Measurements from ENCODE around the gene ZBTB46. TPM values are rescaled to one million over a fixed set of nuclear protein-coding genes. Genes with fewer than 3 reads are reported as not detected.

The ZBTB46 gene
- total and polyA plus RNA-seq, 2 donors, result 3.7 to 5.8 TPM

- no peaks in the 10 kb centered on the region for H3K27me3 ChIP-seq (ENCODE audit: control insufficient read depth in 2 of 2, insufficient read depth in 1 of 2, low read length in 1 of 2)
- peaks cover 40 to 41% of the 10 kb centered on the region in 2 donors for H3K36me3 ChIP-seq (ENCODE audit: control insufficient read depth in 2 of 2, insufficient read depth in 2 of 2, low read length in 1 of 2)
Measured at GRCh38 chr20:63705232-63706026, 125.6 kb downstream of the ZBTB46 start.

GRCh38 chr20:63704749-63705117 is 126.3 kb downstream of the ZBTB46 start:
- WGBS, result 88% methylated on average over 6 of the region's 6 CpGs
- Histone ChIP-seq H3K4me1 (ENCODE audit: control insufficient read depth in 2 of 2, insufficient read depth in 2 of 2, low read length in 2 of 2) (peaks cover 17 to 25% of the 10 kb centered on the region in 2 donors), H3K36me3 (ENCODE audit: control insufficient read depth in 2 of 2, insufficient read depth in 2 of 2, low read length in 1 of 2) (peaks cover 40 to 42% of the 10 kb centered on the region in 2 donors), H3K4me3 (ENCODE audit: low read length in 2 of 2) (no peak overlapping the region), H3K9me3 (ENCODE audit: control insufficient read depth in 2 of 2, insufficient read depth in 1 of 2, low read length in 1 of 2) (no peaks in the 10 kb centered on the region), H3K27ac (ENCODE audit: low read depth in 1 of 2, low read length in 1 of 2) (no peak overlapping the region), H3K27me3 (ENCODE audit: control insufficient read depth in 2 of 2, insufficient read depth in 1 of 2, low read length in 1 of 2) (no peaks in the 10 kb centered on the region)
- no peak for DNase-seq (ENCODE audit: low read depth in 6 of 9, low spot score in 9 of 9)

More at GRCh38 chr20:63705232-63706026, 125.6 kb downstream of the ZBTB46 start:
- no peak for DNase-seq (ENCODE audit: low read depth in 6 of 9, low spot score in 9 of 9)
- no peak overlapping the region for H3K27ac ChIP-seq (ENCODE audit: low read depth in 1 of 2, low read length in 1 of 2)
- 97% methylated on average over 8 of the region's 8 CpGs for WGBS
- H3K9me3 ChIP-seq (ENCODE audit: control insufficient read depth in 2 of 2, insufficient read depth in 1 of 2, low read length in 1 of 2), result no peaks in the 10 kb centered on the region
- H3K4me3 ChIP-seq (ENCODE audit: low read length in 2 of 2), result no peak overlapping the region
- peaks cover 20 to 25% of the 10 kb centered on the region in 2 donors for H3K4me1 ChIP-seq (ENCODE audit: control insufficient read depth in 2 of 2, insufficient read depth in 2 of 2, low read length in 2 of 2)

DNA sequence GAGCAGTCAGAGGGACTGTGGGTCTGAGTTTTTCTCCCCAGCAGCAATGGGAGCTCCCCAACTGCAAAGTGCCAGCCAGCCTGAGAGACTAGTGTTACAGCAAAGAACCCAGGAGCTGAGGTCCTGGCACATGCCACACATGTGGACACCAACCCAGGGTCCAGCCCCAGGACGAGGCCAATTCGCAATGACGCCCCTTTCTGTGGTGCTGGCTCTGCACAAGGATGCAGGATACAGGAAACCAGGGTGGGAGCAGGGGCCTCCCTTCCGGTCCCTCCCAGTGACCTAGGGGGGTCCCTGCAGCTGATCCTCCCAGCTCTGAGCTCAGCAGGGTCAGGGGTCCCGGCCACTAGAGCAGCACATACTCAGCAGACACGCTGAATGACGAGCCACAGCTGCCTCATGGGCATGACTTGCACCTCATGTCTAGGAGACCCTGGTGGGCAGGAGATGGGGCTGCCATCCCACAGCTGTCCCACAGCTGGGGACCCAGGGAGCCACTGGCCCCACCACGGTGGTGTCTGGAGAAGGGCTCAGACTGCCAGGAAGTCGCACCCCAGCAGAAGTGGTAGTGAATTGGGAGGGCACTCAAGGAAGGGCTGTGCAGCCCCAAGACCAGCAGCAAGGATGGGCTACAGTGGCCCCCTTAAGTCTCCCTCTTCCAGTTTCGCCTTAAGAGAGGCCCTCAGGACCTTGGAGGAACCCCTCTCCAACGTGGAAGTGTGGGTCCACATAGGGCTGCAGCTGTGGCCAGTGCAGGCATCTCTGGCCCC is 126.9 kb downstream of the ZBTB46 start:
- no peak overlapping the region for H3K27ac ChIP-seq (ENCODE audit: low read depth in 1 of 2, low read length in 1 of 2)
- H3K4me1 ChIP-seq (ENCODE audit: control insufficient read depth in 2 of 2, insufficient read depth in 2 of 2, low read length in 2 of 2), result peaks cover 15 to 24% of the 10 kb centered on the region in 2 donors
- no peaks in the 10 kb centered on the region for H3K27me3 ChIP-seq (ENCODE audit: control insufficient read depth in 2 of 2, insufficient read depth in 1 of 2, low read length in 1 of 2)
- no peak overlapping the region for H3K4me3 ChIP-seq (ENCODE audit: low read length in 2 of 2)
- WGBS, result 96% methylated on average over 11 of the region's 11 CpGs
- no peak for DNase-seq (ENCODE audit: low read depth in 6 of 9, low spot score in 9 of 9)
- H3K36me3 ChIP-seq (ENCODE audit: control insufficient read depth in 2 of 2, insufficient read depth in 2 of 2, low read length in 1 of 2), result peaks cover 37 to 40% of the 10 kb centered on the region in 2 donors
- H3K9me3 ChIP-seq (ENCODE audit: control insufficient read depth in 2 of 2, insufficient read depth in 1 of 2, low read length in 1 of 2), result no peaks in the 10 kb centered on the region

- no peaks in the 10 kb centered on the region for H3K27me3 ChIP-seq (ENCODE audit: control insufficient read depth in 2 of 2, insufficient read depth in 1 of 2, low read length in 1 of 2)
- no peaks in the 10 kb centered on the region for H3K9me3 ChIP-seq (ENCODE audit: control insufficient read depth in 2 of 2, insufficient read depth in 1 of 2, low read length in 1 of 2)
- no peak for DNase-seq (ENCODE audit: low read depth in 6 of 9, low spot score in 9 of 9)
- H3K4me3 ChIP-seq (ENCODE audit: low read length in 2 of 2), result no peak overlapping the region
- peaks cover 37 to 40% of the 10 kb centered on the region in 2 donors for H3K36me3 ChIP-seq (ENCODE audit: control insufficient read depth in 2 of 2, insufficient read depth in 2 of 2, low read length in 1 of 2)
- no peak overlapping the region for H3K27ac ChIP-seq (ENCODE audit: low read depth in 1 of 2, low read length in 1 of 2)
- H3K4me1 ChIP-seq (ENCODE audit: control insufficient read depth in 2 of 2, insufficient read depth in 2 of 2, low read length in 2 of 2), result peaks cover 10 to 20% of the 10 kb centered on the region in 2 donors
- WGBS, result 95% methylated on average over 15 of the region's 15 CpGs
Measured at GRCh38 chr20:63703471-63703975, 127.5 kb downstream of the ZBTB46 start.

DNA sequence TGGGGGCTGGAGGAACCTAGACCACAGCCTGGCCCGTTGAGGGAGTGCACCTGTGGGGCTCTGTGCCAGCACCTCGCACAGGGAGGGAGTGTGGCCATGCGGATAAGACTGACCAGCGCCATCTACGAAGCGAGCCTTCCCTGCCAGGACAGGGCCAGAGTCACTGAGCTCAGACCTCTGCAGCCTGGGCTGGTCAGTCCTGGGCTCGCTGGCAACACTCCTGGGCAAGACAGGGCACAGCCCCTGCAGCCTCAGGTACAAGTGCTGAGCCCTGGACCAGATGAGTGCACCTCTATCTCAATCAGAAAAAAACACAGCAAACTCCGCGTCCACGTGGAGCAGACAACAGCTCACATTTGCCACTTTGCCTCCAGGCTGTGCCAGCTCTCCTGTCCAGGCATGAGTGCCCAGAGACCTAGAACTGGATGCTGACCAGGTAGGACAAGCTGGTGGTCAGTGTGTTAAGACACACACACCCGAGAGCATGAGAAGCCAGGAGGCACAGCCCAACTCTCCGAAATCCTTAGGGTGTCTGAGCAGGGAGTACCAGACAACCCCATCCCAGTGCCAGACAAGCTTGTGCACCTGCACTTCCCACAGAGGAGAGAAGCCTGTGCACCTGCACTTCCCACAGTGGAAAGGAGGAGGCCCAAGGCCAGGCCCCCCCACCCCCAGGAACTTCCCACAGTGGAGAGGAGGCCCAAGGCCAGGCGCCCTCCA is 128.2 kb downstream of the ZBTB46 start:
- Histone ChIP-seq H3K27ac (ENCODE audit: low read depth in 1 of 2, low read length in 1 of 2) (no peak overlapping the region), H3K4me3 (ENCODE audit: low read length in 2 of 2) (no peak overlapping the region), H3K27me3 (ENCODE audit: control insufficient read depth in 2 of 2, insufficient read depth in 1 of 2, low read length in 1 of 2) (no peaks in the 10 kb centered on the region), H3K4me1 (ENCODE audit: control insufficient read depth in 2 of 2, insufficient read depth in 2 of 2, low read length in 2 of 2) (peaks cover 8 to 19% of the 10 kb centered on the region in 2 donors), H3K9me3 (ENCODE audit: control insufficient read depth in 2 of 2, insufficient read depth in 1 of 2, low read length in 1 of 2) (no peaks in the 10 kb centered on the region), H3K36me3 (ENCODE audit: control insufficient read depth in 2 of 2, insufficient read depth in 2 of 2, low read length in 1 of 2) (peaks cover 42% of the 10 kb centered on the region in 2 donors)
- WGBS, result 92% methylated on average over 13 of the region's 13 CpGs
- DNase-seq (ENCODE audit: low read depth in 6 of 9, low spot score in 9 of 9), result no peak

- 98% methylated on average over 16 of the region's 16 CpGs for WGBS
- Histone ChIP-seq H3K4me1 (ENCODE audit: control insufficient read depth in 2 of 2, insufficient read depth in 2 of 2, low read length in 2 of 2) (peaks cover 10 to 25% of the 10 kb centered on the region in 2 donors), H3K9me3 (ENCODE audit: control insufficient read depth in 2 of 2, insufficient read depth in 1 of 2, low read length in 1 of 2) (no peaks in the 10 kb centered on the region), H3K27me3 (ENCODE audit: control insufficient read depth in 2 of 2, insufficient read depth in 1 of 2, low read length in 1 of 2) (peaks cover 0 to 3% of the 10 kb centered on the region in 2 donors), H3K27ac (ENCODE audit: low read depth in 1 of 2, low read length in 1 of 2) (no peak overlapping the region), H3K4me3 (ENCODE audit: low read length in 2 of 2) (no peak overlapping the region), H3K36me3 (ENCODE audit: control insufficient read depth in 2 of 2, insufficient read depth in 2 of 2, low read length in 1 of 2) (peaks cover 42% of the 10 kb centered on the region in 2 donors)
- DNase-seq (ENCODE audit: low read depth in 6 of 9, low spot score in 9 of 9), result no peak
Measured at GRCh38 chr20:63702036-63702665, 128.9 kb downstream of the ZBTB46 start.

DNA sequence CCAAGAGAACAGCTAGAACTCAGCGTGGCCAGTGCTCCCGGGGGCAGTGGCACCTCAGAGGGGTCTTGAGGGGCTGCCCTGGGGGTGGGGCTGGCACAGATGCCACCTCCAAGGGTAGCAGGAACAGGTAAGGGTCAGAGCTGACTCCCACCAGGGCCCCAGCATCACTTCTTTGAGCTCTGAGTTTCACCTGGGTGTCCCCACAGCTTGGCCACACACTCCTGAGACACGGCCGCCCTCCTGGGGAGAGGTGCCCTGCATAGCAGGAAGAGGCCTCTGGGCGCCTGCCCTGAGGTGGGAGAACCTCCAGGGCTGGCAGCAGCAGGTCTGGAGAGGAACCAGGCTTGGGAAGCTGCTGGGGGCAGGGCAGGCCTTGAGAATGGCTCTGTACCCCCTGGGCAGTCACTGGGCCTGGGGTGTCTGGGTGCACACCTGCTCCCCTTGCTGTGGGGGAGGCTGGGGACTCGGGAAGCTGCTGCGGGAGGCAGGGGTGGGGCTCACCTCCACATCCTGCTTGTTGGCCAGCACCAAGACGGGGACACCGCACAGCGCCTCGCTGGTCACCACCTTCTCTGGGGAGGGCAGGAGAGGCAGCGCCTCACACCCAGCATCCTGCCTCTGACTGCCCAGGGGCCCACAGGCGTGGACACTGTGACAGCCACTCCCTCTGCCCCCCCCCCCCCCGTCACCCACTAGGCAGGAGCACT is 129.6 kb downstream of the ZBTB46 start:
- peaks cover 42% of the 10 kb centered on the region in 2 donors for H3K36me3 ChIP-seq (ENCODE audit: control insufficient read depth in 2 of 2, insufficient read depth in 2 of 2, low read length in 1 of 2)
- no peak for DNase-seq (ENCODE audit: low read depth in 6 of 9, low spot score in 9 of 9)
- WGBS, result 95% methylated on average over 14 of the region's 14 CpGs
- H3K4me1 ChIP-seq (ENCODE audit: control insufficient read depth in 2 of 2, insufficient read depth in 2 of 2, low read length in 2 of 2), result peaks cover 11 to 28% of the 10 kb centered on the region in 2 donors
- H3K27me3 ChIP-seq (ENCODE audit: control insufficient read depth in 2 of 2, insufficient read depth in 1 of 2, low read length in 1 of 2), result peaks cover 0 to 5% of the 10 kb centered on the region in 2 donors
- H3K4me3 ChIP-seq (ENCODE audit: low read length in 2 of 2), result no peak overlapping the region
- no peaks in the 10 kb centered on the region for H3K9me3 ChIP-seq (ENCODE audit: control insufficient read depth in 2 of 2, insufficient read depth in 1 of 2, low read length in 1 of 2)
- no peak overlapping the region for H3K27ac ChIP-seq (ENCODE audit: low read depth in 1 of 2, low read length in 1 of 2)

DNA sequence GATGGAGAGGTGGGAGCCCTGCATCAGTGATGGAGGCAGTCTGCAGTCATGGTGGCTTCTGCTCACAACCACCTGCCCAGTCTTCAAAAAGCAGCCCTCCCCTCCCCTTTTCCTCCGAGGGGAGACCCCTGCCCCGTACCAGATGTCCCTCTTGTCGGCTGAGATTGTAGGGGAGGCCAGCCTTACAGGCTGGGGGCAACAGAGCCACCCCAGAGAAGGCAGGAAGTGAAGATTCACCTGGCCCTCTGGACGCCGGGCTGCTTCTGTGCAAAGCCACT is 130.1 kb downstream of the ZBTB46 start:
- Histone ChIP-seq H3K4me3 (ENCODE audit: low read length in 2 of 2) (no peak overlapping the region), H3K27ac (ENCODE audit: low read depth in 1 of 2, low read length in 1 of 2) (no peak overlapping the region), H3K9me3 (ENCODE audit: control insufficient read depth in 2 of 2, insufficient read depth in 1 of 2, low read length in 1 of 2) (no peaks in the 10 kb centered on the region), H3K4me1 (ENCODE audit: control insufficient read depth in 2 of 2, insufficient read depth in 2 of 2, low read length in 2 of 2) (peaks cover 11 to 28% of the 10 kb centered on the region in 2 donors), H3K36me3 (ENCODE audit: control insufficient read depth in 2 of 2, insufficient read depth in 2 of 2, low read length in 1 of 2) (peaks cover 38% of the 10 kb centered on the region in 2 donors), H3K27me3 (ENCODE audit: control insufficient read depth in 2 of 2, insufficient read depth in 1 of 2, low read length in 1 of 2) (peaks cover 0 to 5% of the 10 kb centered on the region in 2 donors)
- DNase-seq (ENCODE audit: low read depth in 6 of 9, low spot score in 9 of 9), result no peak
- WGBS, result 92% methylated on average over 5 of the region's 5 CpGs
